PC-9 (cell line): ENCODE measurements around the gene MICAL2. TPM values are rescaled to one million over a fixed set of nuclear protein-coding genes. Genes with fewer than 3 reads are reported as not detected.
"Not testable (repeated sequence)": the region's sequence is repeated elsewhere in the genome, so short reads cannot be mapped to it uniquely, and the experiment has no call there.

Experiments
- BruUV-seq: library from RNA; stranded (reverse); fragments of 400-500 nt; replicated peaks from 2 replicates; lab custom pipeline; 2021; lab: Mats Ljungman, UMichigan
- CTCF ChIA-PET: fragments of 300-600 bp; sonication (Branson Sonifier 250); formaldehyde crosslinking; loops from one replicate; lab custom pipeline; 2022; ENCODE audit warnings: antibody characterized with exemption; lab: Charles Lee
- POLR2A ChIA-PET: fragments of 300-600 bp; sonication (Branson Sonifier 250); formaldehyde crosslinking; loops from one replicate; lab custom pipeline; 2022; ENCODE audit warnings: antibody characterized with exemption; ENCODE audit not compliant: unreplicated experiment; lab: Charles Lee
- DNase-seq, 2 experiments: peaks; one replicate each; pipeline versions ENCODE4 v3.0.0 to v3.0.0-alpha.2; 2015 to 2022; ENCODE audit warnings: mixed read lengths in 1 of 2
- H2AFZ ChIP-seq: fragments of 200-600 bp; sonication (generic); 2 replicates; pipeline ENCODE4 v1.8.1; 2017; ENCODE audit warnings: antibody characterized with exemption
- H3F3A ChIP-seq: fragments of 200-600 bp; sonication (generic); 2 replicates; pipeline ENCODE4 v1.8.1; 2017; ENCODE audit warnings: antibody characterized with exemption, mild to moderate bottlenecking, low read depth; ENCODE audit not compliant: insufficient read depth
- H3K27ac ChIP-seq: fragments of 200-600 bp; sonication (generic); 2 replicates; pipeline ENCODE4 v1.6.1; 2016; ENCODE audit warnings: mixed run types
- H3K27me3 ChIP-seq: fragments of 200-600 bp; sonication (generic); 2 replicates; pipeline ENCODE4 v1.6.1; 2016; ENCODE audit warnings: low read depth, mixed run types; ENCODE audit not compliant: insufficient read depth
- H3K36me3 ChIP-seq: fragments of 200-600 bp; sonication (generic); 2 replicates; pipeline ENCODE4 v1.6.1; 2016; ENCODE audit warnings: low read depth, mixed run types
- H3K4me1 ChIP-seq: fragments of 200-600 bp; sonication (generic); replicated peaks from 2 replicates; pipeline ENCODE4 v1.6.1; 2016; ENCODE audit warnings: mixed run types; ENCODE audit not compliant: insufficient read depth
- H3K4me2 ChIP-seq: fragments of 200-600 bp; sonication (generic); 2 replicates; pipeline ENCODE4 v1.6.1; 2017; ENCODE audit warnings: mixed run types
- H3K4me3 ChIP-seq: fragments of 200-600 bp; sonication (generic); 2 replicates; pipeline ENCODE4 v1.6.1; 2016; ENCODE audit warnings: mixed run types
- H3K79me2 ChIP-seq: fragments of 200-600 bp; sonication (generic); 2 replicates; pipeline ENCODE4 v1.6.1; 2017; ENCODE audit warnings: low read depth, mixed run types
- H3K9me2 ChIP-seq: fragments of 200-600 bp; sonication (generic); 2 replicates; pipeline ENCODE4 v1.8.1; 2017; ENCODE audit warnings: mild to moderate bottlenecking; ENCODE audit not compliant: insufficient read depth
- H3K9me3 ChIP-seq: fragments of 200-600 bp; sonication (generic); 2 replicates; pipeline ENCODE4 v1.8.1; 2016; ENCODE audit warnings: low read depth; ENCODE audit not compliant: insufficient read depth
- H4K20me1 ChIP-seq: fragments of 200-600 bp; sonication (generic); 2 replicates; pipeline ENCODE4 v1.8.1; 2017; ENCODE audit not compliant: insufficient read depth
- EZH2 ChIP-seq: fragments of 200-600 bp; sonication (generic); IDR thresholded peaks from 2 replicates; pipeline ENCODE4 v1.8.0; 2017; ENCODE audit warnings: antibody characterized with exemption, low read depth
- intact Hi-C: fragments of 100-400 bp; cut with micrococcal nuclease; formaldehyde crosslinking; loops from one replicate; pipeline ENCODE4 v1.10.0; 2022; ENCODE audit not compliant: unreplicated experiment
- total RNA-seq: library from RNA; stranded (reverse); gene quantifications from 2 replicates; pipeline ENCODE4 v1.2.3, GENCODE V29; 2021
- TF ChIP-seq, protein P1 (sequence below): fragments of 200-600 bp; sonication (generic); conservative IDR thresholded peaks from 2 replicates; pipeline ENCODE4 v1.6.1; 2017; ENCODE audit warnings: mixed run types, antibody characterized with exemption, mild to moderate bottlenecking, moderate library complexity

Gene MICAL2
- total RNA-seq, 1 experiment from 2014 or later, result 32.4 TPM

DNA sequence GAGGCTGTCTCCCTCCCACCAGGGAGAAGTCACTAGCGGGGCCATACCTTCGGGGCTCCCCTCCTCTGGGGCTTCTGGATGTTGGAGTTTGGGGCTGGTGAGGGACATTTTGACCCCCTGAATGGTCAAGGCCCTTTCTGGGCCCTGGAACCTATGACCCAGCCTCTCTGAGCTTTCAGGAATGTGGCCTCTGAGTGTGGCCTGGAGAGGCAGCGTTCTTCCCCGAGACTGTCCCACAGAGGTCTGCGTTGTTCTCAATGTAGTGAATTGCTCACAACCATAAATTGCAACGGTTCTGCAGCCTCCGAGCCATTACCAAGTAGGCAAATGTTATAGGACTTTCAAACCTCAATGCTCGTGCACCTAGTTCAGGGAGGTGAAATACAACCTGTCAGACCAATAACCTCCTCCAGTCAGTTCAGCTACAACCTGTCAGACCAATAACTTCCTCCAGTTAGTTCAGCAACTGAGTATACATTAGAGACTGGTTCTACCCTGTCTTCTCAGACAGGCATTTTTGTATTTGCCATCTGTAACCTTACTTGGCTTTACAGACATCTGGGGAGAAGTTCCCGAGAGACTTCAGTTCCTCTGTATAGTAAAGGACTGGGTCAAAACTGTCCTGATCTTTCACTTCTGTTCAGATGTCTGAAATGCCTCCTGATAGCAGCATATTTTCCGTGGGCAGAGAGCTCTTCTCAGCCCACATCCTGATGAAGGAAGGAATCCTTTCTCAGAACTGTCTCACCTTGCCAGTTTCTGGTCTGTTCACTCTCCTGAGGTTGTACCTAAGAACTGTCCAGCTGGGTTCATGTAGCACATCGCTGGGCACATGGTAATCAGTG lies 34.2 kb downstream of the MICAL2 start:
- H3K79me2 ChIP-seq, result no peaks in the 10 kb centered on the region
- no TSS peak for BruUV-seq
- 0 out of 2 replicates have a peak, but pooled peaks cover 10% of the 10 kb centered on the region for H3K36me3 ChIP-seq

DNA sequence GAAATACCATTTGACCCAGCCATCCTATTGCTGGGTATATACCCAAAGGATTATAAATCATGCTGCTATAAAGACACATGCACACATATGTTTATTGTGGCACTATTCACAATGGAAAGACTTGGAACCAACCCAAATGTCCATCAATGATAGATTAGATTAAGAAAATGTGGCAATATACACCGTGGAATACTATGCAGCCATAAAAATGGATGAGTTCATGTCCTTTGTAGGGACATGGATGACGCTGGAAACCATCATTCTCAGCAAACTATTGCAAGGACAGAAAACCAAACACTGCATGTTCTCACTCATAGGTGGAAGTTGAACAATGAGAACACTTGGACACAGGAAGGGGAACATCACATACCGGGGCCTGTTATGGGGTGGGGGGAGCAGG lies 36.3 kb downstream of the MICAL2 start:
- POLR2A ChIA-PET, H4K20me1 ChIP-seq, DNase-seq, H3K36me3 ChIP-seq, H3K4me1 ChIP-seq, H3K9me3 ChIP-seq, H3K27ac ChIP-seq, H3K27me3 ChIP-seq, intact Hi-C loops, H2AFZ ChIP-seq, BruUV-seq, CTCF ChIA-PET, H3K9me2 ChIP-seq, H3K79me2 ChIP-seq, H3K4me3 ChIP-seq, H3K4me2 ChIP-seq, H3F3A ChIP-seq: not testable (repeated sequence)

More for the DNA sequence above, 34.2 kb downstream of the MICAL2 start:
- Histone ChIP-seq H3K4me3 (no peak overlapping the region), H3F3A (no peaks in the 10 kb centered on the region; the same call in 1 of the 2 replicates), H3K4me1 (peaks cover 27% of the 10 kb centered on the region), H3K27me3 (no peaks in the 10 kb centered on the region), H2AFZ (no peak overlapping the region), H4K20me1 (no peaks in the 10 kb centered on the region), H3K9me2 (no peaks in the 10 kb centered on the region), H3K4me2 (no peak overlapping the region), H3K9me3 (no peaks in the 10 kb centered on the region), H3K27ac (no peak overlapping the region)
- DNase-seq, result no peak
- TF ChIP-seq EZH2, result no peak
- TF ChIP-seq, protein P1, sequence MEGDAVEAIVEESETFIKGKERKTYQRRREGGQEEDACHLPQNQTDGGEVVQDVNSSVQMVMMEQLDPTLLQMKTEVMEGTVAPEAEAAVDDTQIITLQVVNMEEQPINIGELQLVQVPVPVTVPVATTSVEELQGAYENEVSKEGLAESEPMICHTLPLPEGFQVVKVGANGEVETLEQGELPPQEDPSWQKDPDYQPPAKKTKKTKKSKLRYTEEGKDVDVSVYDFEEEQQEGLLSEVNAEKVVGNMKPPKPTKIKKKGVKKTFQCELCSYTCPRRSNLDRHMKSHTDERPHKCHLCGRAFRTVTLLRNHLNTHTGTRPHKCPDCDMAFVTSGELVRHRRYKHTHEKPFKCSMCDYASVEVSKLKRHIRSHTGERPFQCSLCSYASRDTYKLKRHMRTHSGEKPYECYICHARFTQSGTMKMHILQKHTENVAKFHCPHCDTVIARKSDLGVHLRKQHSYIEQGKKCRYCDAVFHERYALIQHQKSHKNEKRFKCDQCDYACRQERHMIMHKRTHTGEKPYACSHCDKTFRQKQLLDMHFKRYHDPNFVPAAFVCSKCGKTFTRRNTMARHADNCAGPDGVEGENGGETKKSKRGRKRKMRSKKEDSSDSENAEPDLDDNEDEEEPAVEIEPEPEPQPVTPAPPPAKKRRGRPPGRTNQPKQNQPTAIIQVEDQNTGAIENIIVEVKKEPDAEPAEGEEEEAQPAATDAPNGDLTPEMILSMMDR, result no peak
- intact Hi-C loops, result no loop called here
- CTCF ChIA-PET, result no interaction called here
- POLR2A ChIA-PET, result no interaction called here

DNA sequence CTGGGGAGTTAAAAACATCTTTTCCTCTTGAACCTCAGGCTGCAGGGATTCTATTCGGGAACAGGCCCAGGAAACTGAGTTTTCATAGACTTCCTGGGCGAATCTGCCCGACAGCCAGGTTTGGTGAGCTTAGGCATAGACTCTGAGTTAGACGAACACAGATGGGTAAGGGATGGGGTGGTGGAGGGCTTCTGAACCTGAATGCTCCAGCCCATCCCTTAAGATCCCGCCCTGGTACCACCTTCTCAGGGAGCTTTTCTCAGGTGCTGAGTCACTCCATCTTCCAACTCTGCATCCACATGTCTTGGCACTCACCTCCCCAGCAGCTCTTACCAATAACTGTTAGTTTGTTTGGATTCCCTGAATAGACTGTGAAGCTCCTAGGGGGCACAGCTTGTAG lies 37.4 kb downstream of the MICAL2 start:
- intact Hi-C loops, result no loop called here
- Histone ChIP-seq H3K4me3 (no peak overlapping the region), H3K27ac (no peak overlapping the region), H3K79me2 (no peaks in the 10 kb centered on the region), H4K20me1 (no peaks in the 10 kb centered on the region), H3F3A (no peaks in the 10 kb centered on the region; the same call in 1 of the 2 replicates), H3K9me3 (no peaks in the 10 kb centered on the region), H3K36me3 (no peaks in the 10 kb centered on the region), H3K9me2 (no peaks in the 10 kb centered on the region), H3K27me3 (no peaks in the 10 kb centered on the region), H3K4me1 (0 out of 2 replicates have a peak, but pooled peaks cover 9% of the 10 kb centered on the region), H2AFZ (no peak overlapping the region), H3K4me2 (no peak overlapping the region)
- no TSS peak for BruUV-seq
- ChIA-PET CTCF (no interaction called here), POLR2A (no interaction called here)
- TF ChIP-seq, protein P1, result no peak
- TF ChIP-seq EZH2, result no peak
- DNase-seq, result no peak
